Right lobe of liver (tissue), 6 donors: ENCODE results near the gene BCAR3. TPM values are rescaled to one million over a fixed set of nuclear protein-coding genes. Genes with fewer than 3 reads are reported as not detected.
"Not testable (repeated sequence)": the region's sequence is repeated elsewhere in the genome, so short reads cannot be mapped to it uniquely, and the experiment has no call there.

Experiments used
- ATAC-seq, 4 donors: fragments of 200-7000 bp; cut with Tn5 transposase; one replicate each; pipeline ENCODE4 v1.9.1; 2020; ENCODE audit warnings: mild to moderate bottlenecking in 4 of 4, moderate library complexity in 4 of 4
- DNase-seq, 3 donors: peaks; one replicate each; pipeline ENCODE4 v3.0.0-alpha.2; 2020
- H3K27ac ChIP-seq, 3 donors: fragments of 200-600 bp; one replicate each; pipeline ENCODE4 v1.8.0; 2022
- H3K27me3 ChIP-seq, 2 donors: fragments of 200-600 bp; one replicate each; pipeline ENCODE4 v1.8.0; 2022
- H3K36me3 ChIP-seq, 4 donors: fragments of 200-600 bp; sonication (generic) in 1 of 4; one replicate each; pipeline versions ENCODE4 v1.5.1 to v1.8.0; 2017 to 2022; ENCODE audit warnings: control low read depth in 1 of 4
- H3K4me1 ChIP-seq, 4 donors: fragments of 200-600 bp; sonication (generic) in 1 of 4; one replicate each; pipeline versions ENCODE4 v1.5.1 to v1.8.0; 2017 to 2022; ENCODE audit warnings: control low read depth in 1 of 4
- H3K4me3 ChIP-seq, 3 donors: fragments of 200-600 bp; one replicate each; pipeline ENCODE4 v1.8.0; 2022
- H3K9me3 ChIP-seq, 4 donors: fragments of 200-600 bp; sonication (generic) in 1 of 4; one replicate each; pipeline versions ENCODE4 v1.5.1 to v1.8.0; 2017 to 2022; ENCODE audit warnings: control low read depth in 1 of 4
- POLR2A ChIP-seq: fragments of 450-650 bp; IDR thresholded peaks from one replicate; pipeline ENCODE4 v1.6.1; 2017; ENCODE audit warnings: antibody characterized with exemption, mild to moderate bottlenecking
- WGBS: methylation state at CpG from one replicate; pipeline ENCODE4 v1.1.6; 2018; ENCODE audit warnings: low coverage, low lambda C conversion rate; ENCODE audit not compliant: insufficient coverage; ENCODE audit errors: missing lambda C conversion rate; 5-methylcytosine and 5-hydroxymethylcytosine counted together
- intact Hi-C, 2 donors: fragments of 100-400 bp; cut with DNase I; formaldehyde crosslinking; loops; one replicate each; pipeline versions ENCODE4 v1.11.2 to v1.14.1; 2022
- total RNA-seq, 6 experiments: library from RNA; depleted of rRNA in 2 of 6; stranded (reverse); fragments of >200 nt in 2 of 6; fragmentation: NEBNext Ultra II Directional in 3 of 6; extraction: Animal tissue kit (Norgen Biotek cat#: 25700) in 3 of 6; gene quantifications; one replicate each; pipeline versions ENCODE4 v1.1.0 to v1.2.4, GENCODE V29; 2016 to 2023
- TF ChIP-seq, protein P1 (sequence below), 4 donors: fragments of 200-600 bp in 3 of 4; fragments of 450-650 bp in 1 of 4; IDR thresholded peaks; one replicate each; pipeline versions ENCODE4 v1.5.1 to v1.8.0; 2016 to 2022; ENCODE audit warnings: antibody characterized with exemption in 4 of 4, mild to moderate bottlenecking in 2 of 4
- donor health status: DM: no; HTN: yes; CAD: no.
- donor health status: DM: no; HTN: no; CAD: no.
- donor health status: DM: no; HTN: no; CAD: no.
- donor health status: DM: no; HTN: yes; CAD: no.
- donor health status: DM: no; HTN: yes; CAD: no.

Gene BCAR3
- total RNA-seq, 6 experiments from 2014 or later, result 7.6 to 19.8 (median 12.9) TPM

DNA sequence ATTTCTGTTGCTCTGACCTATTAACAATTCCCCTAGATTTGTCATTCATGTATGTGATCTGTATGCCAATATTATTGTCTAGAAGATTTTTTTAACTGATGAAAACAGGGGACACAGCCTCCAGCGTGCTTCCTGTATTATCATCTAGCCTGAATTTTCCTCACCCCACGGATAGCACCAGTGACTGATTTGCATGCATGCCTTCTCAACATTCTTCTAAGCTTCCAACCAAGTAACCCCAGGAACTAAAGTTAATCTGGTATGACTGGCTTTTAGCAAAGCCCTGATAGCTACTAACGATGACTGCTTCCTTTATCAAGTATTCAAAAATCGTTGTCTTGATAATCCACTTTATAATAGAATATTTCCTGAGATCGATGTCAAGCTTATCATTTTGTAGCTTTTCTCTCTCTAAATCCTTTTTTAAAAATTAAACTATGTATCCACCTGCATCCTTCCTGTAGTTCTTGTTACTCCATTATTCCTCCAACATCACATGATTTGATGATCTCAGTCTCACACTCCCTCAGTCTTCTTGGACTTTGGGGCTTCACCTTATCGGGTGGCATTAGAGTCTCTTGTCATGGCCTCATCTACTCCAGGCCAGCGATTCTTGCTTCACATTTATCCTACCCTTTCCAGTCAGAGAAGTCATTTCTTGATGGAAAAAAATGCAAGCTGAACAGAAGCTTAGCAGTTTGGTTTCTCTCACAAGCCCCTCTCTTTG, 19.0 kb downstream of the BCAR3 start:
- H3K27me3 ChIP-seq, result no peaks in the 10 kb centered on the region
- no peak overlapping the region for H3K4me3 ChIP-seq
- intact Hi-C loops, result no loop called here
- no peak overlapping the region for H3K27ac ChIP-seq
- no peak for DNase-seq
- ATAC-seq, result no peak
- WGBS, result 73% methylated on average over 7 of the region's 7 CpGs
- H3K36me3 ChIP-seq, result no peaks in the 10 kb centered on the region
- no peaks in the 10 kb centered on the region for H3K9me3 ChIP-seq
- H3K4me1 ChIP-seq, result peaks cover 0 to 4% (median 0%) of the 10 kb centered on the region in 4 donors
- TF ChIP-seq, protein P1, sequence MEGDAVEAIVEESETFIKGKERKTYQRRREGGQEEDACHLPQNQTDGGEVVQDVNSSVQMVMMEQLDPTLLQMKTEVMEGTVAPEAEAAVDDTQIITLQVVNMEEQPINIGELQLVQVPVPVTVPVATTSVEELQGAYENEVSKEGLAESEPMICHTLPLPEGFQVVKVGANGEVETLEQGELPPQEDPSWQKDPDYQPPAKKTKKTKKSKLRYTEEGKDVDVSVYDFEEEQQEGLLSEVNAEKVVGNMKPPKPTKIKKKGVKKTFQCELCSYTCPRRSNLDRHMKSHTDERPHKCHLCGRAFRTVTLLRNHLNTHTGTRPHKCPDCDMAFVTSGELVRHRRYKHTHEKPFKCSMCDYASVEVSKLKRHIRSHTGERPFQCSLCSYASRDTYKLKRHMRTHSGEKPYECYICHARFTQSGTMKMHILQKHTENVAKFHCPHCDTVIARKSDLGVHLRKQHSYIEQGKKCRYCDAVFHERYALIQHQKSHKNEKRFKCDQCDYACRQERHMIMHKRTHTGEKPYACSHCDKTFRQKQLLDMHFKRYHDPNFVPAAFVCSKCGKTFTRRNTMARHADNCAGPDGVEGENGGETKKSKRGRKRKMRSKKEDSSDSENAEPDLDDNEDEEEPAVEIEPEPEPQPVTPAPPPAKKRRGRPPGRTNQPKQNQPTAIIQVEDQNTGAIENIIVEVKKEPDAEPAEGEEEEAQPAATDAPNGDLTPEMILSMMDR (IDR thresholded peaks at IDR 0.05), result no peak
- TF ChIP-seq POLR2A, result no peak

DNA sequence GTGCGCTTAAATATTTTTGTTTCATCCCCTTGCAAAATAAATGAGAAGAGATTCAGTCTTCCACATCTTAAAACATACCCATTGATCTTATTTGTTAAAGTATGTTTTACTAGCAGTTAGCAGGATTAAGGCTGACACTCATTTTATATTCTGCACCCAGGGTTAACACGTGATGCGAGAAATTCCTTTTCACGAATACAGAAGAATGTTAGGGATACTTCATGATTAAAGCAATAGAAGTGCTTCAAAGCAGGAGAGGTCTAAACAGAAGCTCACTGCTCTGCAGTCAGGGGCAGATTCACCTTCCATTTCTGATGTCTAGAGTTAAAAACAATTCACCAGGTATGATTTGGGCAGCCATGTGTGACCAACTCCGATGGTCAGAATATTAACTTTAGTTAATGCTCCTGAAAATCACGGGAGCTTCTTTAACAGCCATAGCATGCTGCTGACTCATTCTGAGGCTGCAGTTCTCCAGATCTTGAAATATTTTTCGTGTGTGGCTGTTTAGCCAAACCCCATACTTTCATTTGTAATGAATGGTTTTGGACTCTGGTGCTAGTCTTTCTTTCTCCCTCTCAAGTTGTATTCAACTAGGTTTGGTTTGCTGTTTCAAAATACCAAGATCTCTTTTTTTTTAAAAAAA, 19.7 kb downstream of the BCAR3 start:
- ATAC-seq, result no peak
- intact Hi-C loops, result no loop called here
- no peak for DNase-seq
- 79% methylated on average over 7 of the region's 7 CpGs for WGBS
- Histone ChIP-seq H3K9me3 (no peaks in the 10 kb centered on the region), H3K27ac (no peak overlapping the region), H3K36me3 (no peaks in the 10 kb centered on the region), H3K27me3 (no peaks in the 10 kb centered on the region), H3K4me3 (no peak overlapping the region), H3K4me1 (peaks cover 0 to 4% (median 0%) of the 10 kb centered on the region in 4 donors)
- TF ChIP-seq, protein P1 (IDR thresholded peaks at IDR 0.05), result no peak
- no peak for TF ChIP-seq POLR2A

DNA sequence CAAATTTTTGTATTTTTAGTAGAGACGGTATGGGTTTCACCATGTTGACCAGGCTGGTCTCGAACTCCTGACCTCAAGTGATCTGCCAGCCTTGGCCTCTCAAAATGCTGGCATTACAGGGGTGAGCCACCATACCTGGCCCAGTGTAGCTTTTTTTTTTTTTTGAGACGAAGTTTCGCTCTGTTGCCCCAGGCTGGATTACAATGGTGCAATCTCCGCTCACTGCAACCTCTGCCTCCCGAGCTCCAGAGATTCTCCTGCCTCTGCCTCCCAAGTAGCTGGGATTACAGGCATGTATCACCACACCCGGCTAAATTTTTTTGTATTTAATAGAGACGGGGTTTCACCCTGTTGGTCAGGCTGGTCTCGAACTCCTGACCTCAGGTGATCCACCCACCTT, 20.3 kb downstream of the BCAR3 start:
- intact Hi-C loops, ATAC-seq, H3K4me3 ChIP-seq, DNase-seq, H3K27me3 ChIP-seq, H3K27ac ChIP-seq, H3K36me3 ChIP-seq, H3K9me3 ChIP-seq, H3K4me1 ChIP-seq: not testable (repeated sequence)
- 93% methylated on average over 9 of the region's 9 CpGs for WGBS

DNA sequence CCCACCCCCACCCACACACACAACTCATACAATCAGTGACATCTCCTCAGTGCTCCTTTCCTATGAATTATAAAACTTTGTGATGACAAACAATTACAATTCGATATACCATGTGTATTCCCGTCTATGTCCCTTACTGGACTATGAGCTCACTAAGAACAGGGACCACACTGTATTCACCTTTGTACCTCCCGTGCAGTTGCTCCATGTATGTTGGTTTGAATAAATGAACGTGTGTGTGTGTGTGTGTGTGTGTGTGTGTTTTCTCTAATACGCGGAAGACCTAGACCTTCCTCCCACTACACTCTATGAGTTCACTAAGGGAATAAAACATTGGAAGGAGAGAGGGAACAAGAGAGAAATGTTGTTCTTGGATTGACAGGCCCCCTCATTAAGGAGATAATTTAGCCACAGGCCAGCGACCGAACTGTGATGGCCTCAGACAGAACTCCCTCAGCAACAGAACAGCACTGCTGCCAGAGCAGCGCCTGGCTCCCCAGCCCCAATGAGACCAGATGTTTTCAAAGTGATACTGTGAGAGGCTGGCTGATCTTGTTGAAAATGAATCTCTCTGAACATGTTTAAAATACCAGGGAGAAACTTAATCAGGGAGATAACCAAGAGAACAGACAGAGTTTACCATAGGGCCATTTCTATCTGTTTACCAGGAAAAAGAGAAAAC, 21.7 kb downstream of the BCAR3 start:
- DNase-seq (no peak), ATAC-seq (peak in 3 of 4 donors; percentile 12 to 50 (median 48))
- H3K9me3 ChIP-seq, result no peaks in the 10 kb centered on the region
- H3K4me1 ChIP-seq, result peaks cover 0 to 4% (median 0%) of the 10 kb centered on the region in 4 donors
- intact Hi-C loops, result no loop called here
- 59% methylated on average over 9 of the region's 9 CpGs for WGBS
- no peak overlapping the region for H3K4me3 ChIP-seq
- no peaks in the 10 kb centered on the region for H3K36me3 ChIP-seq
- no peak for TF ChIP-seq POLR2A
- TF ChIP-seq, protein P1 (IDR thresholded peaks at IDR 0.05), result no peak
- no peak overlapping the region for H3K27ac ChIP-seq
- no peaks in the 10 kb centered on the region for H3K27me3 ChIP-seq

DNA sequence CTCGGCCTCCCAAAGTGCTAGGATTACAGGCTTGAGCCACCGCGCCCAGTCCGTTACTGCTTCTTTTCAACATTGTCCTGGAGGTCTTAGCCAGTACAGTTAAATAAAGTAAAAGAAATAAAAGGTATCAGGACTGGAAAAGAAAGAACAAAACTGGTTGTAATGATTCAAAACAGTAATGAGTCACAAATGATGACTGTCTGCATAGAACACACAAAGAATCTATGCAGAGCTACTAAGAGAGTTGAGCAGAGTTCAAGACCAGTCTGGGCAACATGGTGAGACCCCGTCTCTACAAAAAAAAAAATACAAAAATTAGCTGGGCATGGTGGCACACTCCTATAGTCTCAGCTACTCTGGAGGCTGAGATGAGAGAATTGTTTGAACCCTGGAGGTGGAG, 23.4 kb downstream of the BCAR3 start:
- Histone ChIP-seq H3K9me3 (no peaks in the 10 kb centered on the region), H3K4me3 (no peak overlapping the region), H3K36me3 (no peaks in the 10 kb centered on the region), H3K27ac (no peak overlapping the region), H3K4me1 (no peaks in the 10 kb centered on the region), H3K27me3 (no peaks in the 10 kb centered on the region)
- intact Hi-C loops, result no loop called here
- WGBS, result 98% methylated on average over 5 of the region's 5 CpGs
- DNase-seq (no peak), ATAC-seq (no peak)
- no peak for TF ChIP-seq POLR2A
- TF ChIP-seq, protein P1 (IDR thresholded peaks at IDR 0.05), result no peak
